HG02571 (cell line): ENCODE data around the gene ADAM19.
"Not testable (repeated sequence)": the region's sequence is repeated elsewhere in the genome, so short reads cannot be mapped to it uniquely, and the experiment has no call there.

Source experiments
- ATAC-seq: cut with Tn5 transposase; IDR thresholded peaks from one replicate; pipeline ENCODE4 v1.9.1; 2021; ENCODE audit warnings: mild to moderate bottlenecking, moderate library complexity; ENCODE audit not compliant: unreplicated experiment

The ADAM19 gene

DNA sequence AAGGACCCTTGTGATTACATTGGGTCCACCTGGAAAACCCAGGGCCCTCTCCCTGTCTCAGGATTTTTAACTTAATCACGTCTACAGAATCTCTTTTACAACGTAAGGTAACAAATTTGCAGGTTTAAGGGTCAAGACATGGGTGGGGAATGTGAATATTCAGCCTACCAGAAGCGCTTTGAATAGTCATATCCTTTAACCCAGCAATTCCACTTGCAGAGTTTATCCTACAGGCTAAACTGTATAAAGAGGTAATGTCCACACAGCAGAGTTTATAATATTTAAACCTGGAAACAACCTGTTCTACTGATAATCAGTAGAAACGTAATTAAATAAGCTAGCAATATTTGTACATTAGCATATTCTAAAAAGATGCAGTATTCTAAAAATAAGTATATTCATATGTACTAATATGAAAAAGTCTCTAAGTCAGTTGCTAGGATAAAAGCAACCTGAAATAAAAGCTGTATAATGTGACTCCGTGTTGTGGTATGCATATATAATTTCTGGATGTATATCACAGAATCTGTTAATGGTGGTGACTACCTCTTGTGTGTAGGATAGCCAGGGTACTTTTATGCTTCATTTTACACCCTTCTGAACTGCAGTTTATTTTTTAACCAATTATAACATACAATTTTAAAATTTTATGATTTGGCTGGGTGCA, 129.7 kb downstream of the ADAM19 start:
- no peak for ATAC-seq

DNA sequence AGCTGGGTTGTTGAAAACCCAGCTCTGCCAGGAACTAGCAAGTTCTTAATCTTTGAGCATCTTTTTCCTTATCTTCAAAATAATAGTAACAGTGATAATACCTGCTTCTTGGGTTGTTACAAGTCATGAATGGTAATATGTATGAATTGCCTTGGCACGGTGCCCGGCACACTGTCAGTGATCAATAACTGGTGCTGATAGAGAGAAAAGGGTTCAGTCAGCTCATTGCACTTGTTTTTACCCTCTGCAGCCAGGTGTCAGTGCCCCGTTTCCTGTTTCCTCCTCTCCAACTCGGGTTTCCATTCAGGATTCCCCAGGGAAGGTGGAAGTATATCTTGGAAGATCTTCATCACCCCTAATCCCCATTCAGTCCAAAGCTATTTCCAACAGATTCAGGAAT, 131.4 kb downstream of the ADAM19 start:
- no peak for ATAC-seq

DNA sequence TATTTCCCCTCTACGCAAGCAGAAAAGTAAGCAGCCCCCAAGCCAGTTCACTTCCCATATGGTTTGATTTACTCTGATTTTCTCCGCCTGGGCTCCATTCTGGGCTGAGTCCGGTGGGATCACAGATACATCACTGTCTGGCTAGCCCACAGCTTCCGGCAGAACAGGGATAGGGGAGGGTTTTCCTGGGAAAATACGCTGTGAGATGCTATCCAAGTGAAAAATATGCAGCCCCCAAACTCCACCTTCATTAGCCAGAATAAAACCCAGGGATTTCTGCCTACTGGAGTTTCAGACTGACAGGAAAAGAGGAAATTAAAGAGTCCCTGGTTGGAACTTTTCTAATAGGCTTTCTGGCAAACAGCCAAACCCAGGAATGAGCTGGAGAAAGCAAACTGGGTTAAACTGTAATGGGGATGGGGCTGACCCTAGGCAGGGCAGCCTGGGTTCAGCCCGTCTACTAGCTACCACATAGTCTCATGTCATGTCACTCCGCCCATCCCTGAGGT, 132.5 kb downstream of the ADAM19 start:
- ATAC-seq: no peak

DNA sequence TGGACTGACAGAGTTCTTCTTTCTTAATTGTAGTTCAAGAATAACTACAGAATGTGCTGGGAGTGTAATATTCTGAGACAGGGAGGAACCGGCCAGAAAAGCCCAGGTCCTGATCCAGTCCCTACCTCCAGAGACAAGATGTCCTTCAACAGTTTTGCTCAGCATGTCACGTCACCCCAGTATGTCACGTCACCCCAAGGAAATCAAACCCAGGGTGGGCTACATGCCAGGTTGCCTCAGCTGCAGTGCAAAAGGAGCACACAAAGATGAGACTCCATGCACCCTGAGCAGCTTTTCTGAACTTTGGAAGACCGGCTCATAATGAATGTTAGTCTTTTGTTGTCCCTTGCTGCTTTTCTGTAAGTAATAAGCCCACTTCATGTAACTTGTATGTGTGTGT, 141.5 kb downstream of the ADAM19 start:
- no peak for ATAC-seq

DNA sequence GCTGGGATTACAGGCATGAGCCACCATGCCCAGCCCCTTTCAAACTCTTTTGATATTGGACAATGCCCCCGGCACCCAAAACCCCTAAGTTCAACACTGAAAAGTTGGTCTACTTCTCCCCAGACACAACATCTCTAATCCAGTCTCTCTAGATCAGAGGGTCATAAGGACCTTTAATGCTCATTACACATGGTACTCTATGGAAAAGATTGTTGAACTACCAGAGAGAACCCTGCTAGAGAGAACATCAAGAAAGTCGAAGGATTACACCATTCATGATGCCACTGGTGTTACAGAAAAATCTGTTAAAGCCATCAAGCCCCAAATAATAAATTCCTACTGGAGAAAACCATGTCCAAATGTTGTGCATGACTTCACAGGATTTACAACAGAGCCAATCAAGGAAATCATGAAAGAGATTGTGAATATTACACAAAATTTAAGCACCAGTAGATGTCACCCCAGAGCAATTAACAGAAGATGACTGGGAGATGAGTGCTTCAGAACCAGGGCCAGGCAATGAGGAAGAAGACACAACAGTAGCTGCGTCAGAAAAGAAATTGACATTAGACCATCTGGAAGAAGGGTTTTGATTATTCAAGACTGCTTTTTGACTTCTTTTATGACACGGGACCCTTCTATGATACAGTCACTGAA, 143.9 kb downstream of the ADAM19 start:
- no peak for ATAC-seq

DNA sequence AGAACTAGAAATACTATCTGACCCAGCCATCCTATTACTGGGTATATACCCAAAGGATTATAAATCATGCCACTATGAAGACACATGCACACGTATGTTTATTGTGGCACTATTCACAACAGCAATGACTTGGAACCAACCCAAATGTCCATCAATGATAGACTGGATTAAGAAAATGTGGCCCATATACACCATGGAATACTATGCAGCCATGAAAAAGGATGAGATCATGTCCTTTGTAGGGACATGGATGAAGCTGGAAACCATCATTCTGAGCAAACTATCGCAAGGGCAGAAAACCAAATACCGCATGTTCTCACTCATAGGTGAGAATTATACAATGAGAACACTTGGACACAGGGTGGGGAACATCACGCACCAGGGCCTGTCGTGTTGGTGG, 145.7 kb downstream of the ADAM19 start:
- not testable (repeated sequence) for ATAC-seq
